Activated T-cell treated with anti-CD3 and anti-CD28 coated beads, Interleukin-2, amount 50 U/mL, for 48 hours (primary cell): ENCODE results near the gene SOCS6.

ENCODE experiments used
- DNase-seq, 2 experiments: peaks; one replicate each; pipeline ENCODE4 v3.0.0-alpha.2; 2020

The SOCS6 gene

DNA sequence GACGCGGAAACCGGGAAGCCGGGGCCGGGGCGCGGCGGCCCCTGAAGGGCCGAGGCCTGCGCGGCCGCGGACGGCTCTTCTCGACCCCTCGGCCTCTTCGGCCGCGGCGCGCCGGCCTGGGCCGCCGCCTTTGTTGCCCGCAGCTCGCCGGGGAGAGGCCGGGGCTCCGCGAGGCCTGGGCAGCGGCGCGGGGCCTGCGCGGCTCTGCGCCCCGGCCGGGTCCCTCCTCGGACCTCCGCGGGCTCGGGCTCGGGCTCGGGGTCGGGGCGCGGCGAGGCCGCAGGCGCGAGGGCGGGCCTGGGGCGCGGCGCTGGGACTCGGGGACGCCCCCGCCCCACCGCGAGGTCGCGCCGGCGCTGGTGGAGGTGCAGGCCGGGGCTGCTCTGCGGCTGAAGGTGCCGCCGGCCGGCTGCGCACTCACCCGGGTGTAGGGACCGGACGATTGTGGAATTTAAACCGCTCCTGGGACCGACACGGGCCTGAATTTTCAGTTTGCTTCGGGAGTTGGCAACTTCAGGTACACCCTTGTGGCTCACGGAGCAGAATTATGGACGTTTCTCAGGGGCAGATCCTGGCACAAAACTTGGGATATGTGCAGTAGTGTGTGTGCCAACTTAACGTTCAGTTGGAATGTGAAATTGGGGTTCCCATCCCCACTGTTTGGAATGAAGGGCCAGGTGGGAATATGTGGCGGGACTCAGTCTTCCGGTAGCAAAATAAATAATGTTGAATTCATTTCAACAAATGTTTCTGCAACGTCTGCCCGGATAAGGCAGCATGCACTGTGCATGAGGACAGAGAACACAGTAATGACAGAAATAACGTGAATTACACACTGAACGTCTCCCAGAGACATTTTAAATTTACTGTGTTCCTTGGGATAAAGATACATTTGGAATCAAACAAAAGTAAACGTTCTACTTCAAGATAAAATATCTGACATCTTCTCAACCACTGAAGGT, 787 bp downstream of the SOCS6 start:
- DNase-seq = peak; percentile 33 to 47

GRCh38 chr18:70290482-70291294, 1.8 kb downstream of the SOCS6 start:
- DNase-seq = no peak

DNA sequence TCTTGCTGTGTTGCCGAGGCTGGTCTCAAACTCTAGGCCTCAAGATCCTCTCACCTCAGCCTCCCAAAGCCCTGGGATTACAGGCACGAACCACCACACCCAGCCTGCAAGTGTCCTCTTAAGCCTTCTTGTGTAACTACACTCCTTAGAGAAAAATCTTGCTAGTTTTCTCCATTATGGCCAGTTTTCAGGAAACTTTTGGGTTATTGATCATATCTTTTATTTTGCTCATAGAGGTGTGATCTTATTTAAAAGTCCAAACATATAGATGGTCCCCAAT, 2.4 kb downstream of the SOCS6 start:
- DNase-seq = no peak

GRCh38 chr18:70292628-70293027, 3.8 kb downstream of the SOCS6 start:
- no peak for DNase-seq

GRCh38 chr18:70293166-70293565, 4.3 kb downstream of the SOCS6 start:
- no peak for DNase-seq

- DNase-seq = no peak
Observed at GRCh38 chr18:70294471-70295191, 5.8 kb downstream of the SOCS6 start.

DNA sequence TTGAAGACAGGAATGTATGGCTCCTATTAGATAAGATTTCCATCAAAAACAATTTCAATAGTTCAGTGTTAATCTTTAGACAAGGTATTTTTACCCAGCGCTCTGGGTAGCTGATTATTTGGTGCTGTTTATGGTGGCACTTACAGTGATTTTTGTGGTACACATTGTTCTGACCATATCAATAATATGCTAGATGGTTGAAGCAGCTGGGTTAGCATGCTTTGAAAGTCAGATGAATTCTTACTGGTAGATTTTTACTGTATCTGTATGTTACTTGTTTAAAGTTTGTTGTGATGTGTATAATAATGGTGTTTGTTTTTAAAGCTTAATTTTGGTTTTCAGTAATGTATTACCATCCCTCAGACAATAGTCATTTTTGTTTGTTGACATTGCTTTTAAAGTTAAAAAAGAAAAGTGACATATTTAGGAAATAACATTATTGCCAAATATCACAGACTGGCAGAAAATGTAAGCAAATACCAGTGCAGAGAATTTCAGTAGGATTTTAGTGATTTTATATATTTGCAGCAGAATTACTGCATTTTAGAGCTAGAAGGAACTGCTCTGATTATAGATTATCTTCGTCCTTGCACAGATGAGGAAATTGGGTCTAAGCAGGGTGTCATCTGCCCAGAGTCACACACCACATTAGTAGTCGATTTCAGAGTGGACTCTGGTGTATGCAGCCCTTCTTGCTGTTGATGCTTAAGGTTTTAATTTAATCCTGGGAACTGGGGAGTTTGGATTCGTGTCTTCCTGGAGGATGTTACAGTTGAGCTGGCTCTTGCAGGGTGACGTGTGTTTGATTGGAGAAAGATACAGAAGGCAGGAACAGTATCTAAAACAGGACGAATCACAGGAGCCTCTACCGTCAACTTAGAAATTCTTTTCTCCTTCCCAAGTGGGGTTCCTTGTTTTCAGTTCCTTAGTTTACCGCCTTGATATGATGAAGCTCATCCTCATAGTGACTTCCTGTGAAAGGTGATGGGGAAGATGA, 6.6 kb downstream of the SOCS6 start:
- DNase-seq = no peak

DNA sequence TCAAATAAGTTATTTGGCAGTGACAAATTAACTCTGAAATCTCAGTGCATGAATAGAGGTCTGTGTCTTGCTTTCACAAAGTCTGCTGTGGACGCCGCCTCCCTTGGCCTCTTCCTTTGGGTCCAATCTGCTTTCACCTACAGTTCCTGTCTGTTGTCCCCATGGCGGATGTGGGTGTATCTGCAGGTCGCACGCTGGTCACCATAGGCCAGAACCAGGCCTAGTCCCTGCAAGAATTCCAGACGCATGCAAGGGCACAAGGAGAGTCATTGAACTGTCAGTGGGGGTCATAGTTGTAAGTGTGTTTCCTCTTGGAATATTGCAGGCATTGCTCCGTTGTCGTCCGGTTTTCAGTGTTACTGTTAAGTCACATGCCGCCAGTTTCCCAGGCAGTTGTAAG, 7.4 kb downstream of the SOCS6 start:
- DNase-seq = no peak

DNA sequence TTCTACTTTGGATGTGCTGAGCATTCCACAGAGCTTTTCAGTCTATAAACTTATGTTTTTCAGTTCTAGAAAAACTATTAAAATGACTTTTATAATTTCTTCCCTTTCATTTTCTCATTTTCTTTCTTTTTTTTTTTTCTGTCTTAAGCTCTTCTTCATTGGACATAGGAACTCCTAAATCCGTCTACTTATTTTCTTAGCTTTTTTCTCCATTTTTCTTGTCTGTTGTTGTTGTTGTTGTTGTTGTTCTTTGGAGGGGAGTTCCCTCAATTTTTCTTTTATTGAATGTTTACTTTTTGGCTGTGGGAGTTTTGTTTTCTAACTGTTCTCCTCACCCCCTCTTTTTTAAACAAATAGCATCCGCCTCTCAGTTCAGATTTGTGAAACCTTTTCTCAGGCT, 7.9 kb downstream of the SOCS6 start:
- DNase-seq = no peak

DNA sequence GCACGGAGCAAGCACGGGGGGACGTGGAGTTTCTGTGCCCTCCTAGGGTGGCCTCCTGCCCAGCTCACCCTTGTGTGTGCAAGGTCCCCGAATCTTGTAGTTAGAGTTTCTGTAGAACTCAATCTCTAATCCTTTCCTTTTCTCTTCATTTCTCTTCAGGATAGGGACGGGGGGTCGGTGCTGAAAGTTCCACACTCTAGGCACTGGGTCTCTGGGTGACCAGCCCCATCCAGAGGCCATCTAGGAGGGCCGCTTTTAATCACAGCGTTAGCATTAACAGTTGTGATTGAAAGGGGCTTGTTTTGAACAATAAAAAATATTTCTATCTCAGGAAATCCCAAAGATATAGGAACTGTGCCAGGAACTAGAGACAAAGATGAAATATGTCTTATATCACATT, 10.5 kb downstream of the SOCS6 start:
- no peak for DNase-seq

GRCh38 chr18:70301667-70302066, 12.8 kb downstream of the SOCS6 start:
- no peak for DNase-seq

- no peak for DNase-seq
Observed at GRCh38 chr18:70308555-70309294, 19.9 kb downstream of the SOCS6 start.

GRCh38 chr18:70310560-70311320, 21.9 kb downstream of the SOCS6 start:
- DNase-seq = no peak

- DNase-seq = no peak
Observed at GRCh38 chr18:70311726-70312125, 22.9 kb downstream of the SOCS6 start.

DNA sequence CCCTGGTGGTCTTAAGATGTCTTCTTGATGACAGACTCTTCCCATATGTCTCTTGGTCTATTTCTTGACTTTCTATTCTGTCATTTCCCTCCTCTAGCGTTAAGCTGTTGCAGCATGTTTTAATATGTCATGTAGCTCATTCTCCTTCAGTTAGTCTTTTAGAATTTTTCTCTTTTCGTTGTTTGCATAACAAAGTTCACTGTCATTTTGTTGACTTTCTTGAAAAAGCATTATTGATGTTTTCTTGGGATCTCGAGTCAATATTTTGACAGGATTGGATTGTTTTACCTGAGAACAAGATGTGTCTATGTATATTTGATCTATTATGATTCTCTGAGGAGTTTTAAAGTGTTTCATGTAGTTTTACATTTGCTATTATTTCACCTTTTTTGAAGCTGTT, 24.8 kb downstream of the SOCS6 start:
- no peak for DNase-seq

DNA sequence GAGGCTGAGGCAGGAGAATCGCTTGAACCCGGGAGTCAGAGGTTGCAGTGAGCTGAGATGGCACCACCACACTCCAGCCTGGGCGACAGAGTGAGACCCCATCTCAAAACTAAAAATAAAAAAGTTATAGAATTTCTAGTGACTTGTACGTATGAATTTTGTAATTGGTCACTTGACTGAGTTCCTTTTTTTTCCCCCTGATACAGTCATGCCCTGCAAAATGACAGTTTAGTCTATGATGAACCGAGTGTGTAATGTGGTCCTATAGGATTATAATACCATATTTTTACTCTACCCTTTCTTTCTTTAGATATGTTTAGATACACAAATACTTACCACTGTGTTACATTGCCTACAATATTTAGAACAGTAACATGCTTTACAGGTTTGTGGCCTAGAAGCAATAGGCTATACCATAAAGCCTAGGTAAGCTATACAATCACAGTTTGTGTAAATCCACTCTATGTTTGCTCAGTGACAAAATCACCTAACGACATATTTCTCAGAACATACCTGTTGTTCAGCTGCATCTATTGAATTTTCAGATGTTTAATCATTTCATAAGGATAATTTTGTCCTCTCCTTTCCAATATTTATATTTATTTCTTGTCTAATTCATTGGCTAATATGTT, 25.4 kb downstream of the SOCS6 start:
- DNase-seq = no peak

- DNase-seq = no peak
Observed at GRCh38 chr18:70319187-70319586, 30.3 kb downstream of the SOCS6 start.

DNA sequence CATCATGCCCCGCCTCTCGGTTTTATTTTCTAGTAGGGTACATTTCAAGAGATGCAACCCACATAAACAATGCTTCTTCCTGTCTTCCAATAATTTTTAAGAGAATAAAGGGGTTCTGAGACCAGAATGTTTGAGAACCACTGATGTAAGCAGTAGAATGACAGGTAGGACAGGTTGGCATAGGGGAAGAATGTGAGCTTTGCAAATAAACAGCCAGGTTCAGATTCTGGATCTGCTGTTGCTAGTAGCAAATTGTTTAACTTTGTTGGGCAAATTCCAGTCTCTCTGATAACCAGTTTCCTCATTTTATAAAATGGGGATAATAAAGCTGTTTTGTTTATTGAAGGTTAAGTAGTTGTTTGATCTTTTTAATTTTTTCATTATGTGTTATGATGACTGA, 32.8 kb downstream of the SOCS6 start:
- DNase-seq = no peak

- no peak for DNase-seq
Observed at GRCh38 chr18:70322385-70322784, 33.5 kb downstream of the SOCS6 start.

DNA sequence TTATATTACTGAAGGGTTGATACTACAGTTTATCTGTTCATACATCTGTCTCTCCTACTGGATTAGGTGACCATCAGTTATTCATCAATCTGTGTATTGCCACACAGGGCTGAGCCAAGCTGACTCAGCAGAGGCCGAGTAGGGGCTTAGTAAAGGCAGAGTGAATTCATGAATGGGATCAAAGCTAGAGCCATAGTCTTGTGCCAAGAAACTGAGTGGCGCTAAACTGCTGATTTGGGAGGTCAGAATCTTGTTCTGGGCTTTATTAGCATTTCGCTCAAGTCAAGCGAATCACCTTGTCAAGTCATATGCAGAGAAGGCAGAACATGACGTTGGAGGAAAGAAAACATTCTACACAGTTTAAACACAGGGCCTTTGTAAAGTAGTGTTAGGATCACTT, 34.1 kb downstream of the SOCS6 start:
- DNase-seq = no peak
